D721Med (cell line): ENCODE measurements around the gene HSPA9.

Experiments
- DNase-seq: peaks from one replicate; pipeline ENCODE4 v3.0.0; 2011; ENCODE audit warnings: low spot score; ENCODE audit not compliant: insufficient read length
- FAIRE-seq: peaks from 2 replicates; lab custom pipeline; 2011; peaks lifted over from hg19 to GRCh38; lab: Jason Lieb, UNC
- TF ChIP-seq, protein P1 (sequence below): IDR thresholded peaks from 2 replicates; pipeline ENCODE4 v1.5.1; 2012; ENCODE audit warnings: mild to moderate bottlenecking, control low read depth; ENCODE audit not compliant: insufficient read depth; ENCODE audit errors: missing control alignments

The HSPA9 gene

GRCh38 chr5:138541511-138542179 lies 33.6 kb downstream of the HSPA9 start:
- TF ChIP-seq, protein P1, sequence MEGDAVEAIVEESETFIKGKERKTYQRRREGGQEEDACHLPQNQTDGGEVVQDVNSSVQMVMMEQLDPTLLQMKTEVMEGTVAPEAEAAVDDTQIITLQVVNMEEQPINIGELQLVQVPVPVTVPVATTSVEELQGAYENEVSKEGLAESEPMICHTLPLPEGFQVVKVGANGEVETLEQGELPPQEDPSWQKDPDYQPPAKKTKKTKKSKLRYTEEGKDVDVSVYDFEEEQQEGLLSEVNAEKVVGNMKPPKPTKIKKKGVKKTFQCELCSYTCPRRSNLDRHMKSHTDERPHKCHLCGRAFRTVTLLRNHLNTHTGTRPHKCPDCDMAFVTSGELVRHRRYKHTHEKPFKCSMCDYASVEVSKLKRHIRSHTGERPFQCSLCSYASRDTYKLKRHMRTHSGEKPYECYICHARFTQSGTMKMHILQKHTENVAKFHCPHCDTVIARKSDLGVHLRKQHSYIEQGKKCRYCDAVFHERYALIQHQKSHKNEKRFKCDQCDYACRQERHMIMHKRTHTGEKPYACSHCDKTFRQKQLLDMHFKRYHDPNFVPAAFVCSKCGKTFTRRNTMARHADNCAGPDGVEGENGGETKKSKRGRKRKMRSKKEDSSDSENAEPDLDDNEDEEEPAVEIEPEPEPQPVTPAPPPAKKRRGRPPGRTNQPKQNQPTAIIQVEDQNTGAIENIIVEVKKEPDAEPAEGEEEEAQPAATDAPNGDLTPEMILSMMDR = no peak
- no peak for FAIRE-seq
- no peak for DNase-seq

DNA sequence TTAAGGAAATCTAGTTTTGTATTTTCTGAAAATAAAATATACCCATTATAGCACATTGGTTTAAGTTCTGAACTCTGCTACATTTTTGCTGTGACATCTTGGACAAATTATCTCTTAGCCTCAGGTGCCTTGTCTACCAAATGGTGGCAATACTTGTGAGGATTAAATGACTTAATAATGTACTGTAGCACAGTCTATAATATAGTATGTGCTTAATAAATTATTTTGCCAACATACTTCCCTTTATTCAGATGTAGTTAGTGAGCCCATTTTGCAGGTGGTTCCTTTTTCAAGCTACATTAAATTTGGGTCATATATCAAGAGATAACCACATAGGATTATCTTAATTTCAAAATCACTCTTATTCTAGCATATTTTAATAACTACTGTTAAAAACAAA lies 35.4 kb downstream of the HSPA9 start:
- FAIRE-seq (no peak), DNase-seq (no peak)
- TF ChIP-seq, protein P1 = no peak

DNA sequence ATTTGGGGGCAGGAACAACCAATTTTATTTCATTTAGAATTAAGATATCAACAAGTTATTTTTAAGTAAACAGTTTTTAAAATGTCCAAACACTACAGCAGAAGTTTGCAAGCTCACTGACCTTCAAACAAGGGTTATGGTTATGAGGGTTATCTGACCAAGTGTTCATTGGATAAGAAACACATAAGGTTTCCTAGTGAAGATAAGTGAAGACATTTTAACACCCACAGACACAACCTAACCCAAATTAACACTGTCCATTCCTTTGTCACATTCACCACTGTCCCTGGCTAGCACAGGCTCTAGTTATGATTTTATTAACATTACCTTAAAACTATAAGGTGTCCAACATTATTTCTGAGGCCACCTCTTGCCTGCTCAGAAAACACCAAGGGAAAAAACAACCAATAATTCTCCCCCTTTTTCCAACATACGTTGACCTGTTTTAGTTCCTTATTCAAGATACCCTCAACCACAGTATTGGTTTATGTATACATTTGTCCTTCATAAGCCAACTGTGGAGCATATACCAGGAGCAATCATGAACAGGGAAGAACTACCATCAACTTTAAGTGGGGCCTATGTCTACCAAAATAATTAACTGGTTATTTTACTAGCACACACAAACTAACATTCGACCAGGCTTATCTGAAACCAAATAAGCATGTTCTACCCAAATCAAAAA lies 36.1 kb downstream of the HSPA9 start:
- FAIRE-seq (no peak), DNase-seq (no peak)
- TF ChIP-seq, protein P1 = no peak

GRCh38 chr5:138536665-138537315 lies 38.4 kb downstream of the HSPA9 start:
- FAIRE-seq (no peak), DNase-seq (no peak)
- TF ChIP-seq, protein P1 = peak; percentile 6

DNA sequence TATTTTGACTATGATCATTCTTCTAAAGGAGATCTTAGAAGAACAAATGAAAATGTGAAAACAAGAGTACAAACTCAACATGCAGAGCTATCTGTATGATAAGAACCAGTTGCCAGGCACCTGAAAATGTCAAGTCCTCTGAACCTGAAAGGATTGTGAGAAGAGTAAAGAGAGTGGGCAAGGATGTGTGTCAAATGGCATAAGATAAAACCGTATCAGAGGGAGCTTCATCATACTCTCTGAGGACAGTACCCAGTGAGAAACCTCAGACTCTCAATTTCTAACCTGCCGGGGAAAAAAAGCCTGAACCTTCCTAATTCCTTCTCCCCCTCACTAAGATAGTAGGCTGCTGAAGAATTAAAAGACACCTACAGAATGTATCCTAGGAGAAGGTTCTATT lies 39.0 kb downstream of the HSPA9 start:
- TF ChIP-seq, protein P1 = no peak
- FAIRE-seq = no peak
- no peak for DNase-seq

- FAIRE-seq (no peak), DNase-seq (no peak)
- TF ChIP-seq, protein P1 = no peak
These were observed 40.9 kb downstream of the HSPA9 start for GRCh38 chr5:138533973-138534941.
